H9 (cell line): ENCODE results near the gene CSNK2B. TPM values are rescaled to one million over a fixed set of nuclear protein-coding genes. Genes with fewer than 3 reads are reported as not detected.

Experiments
- DNase-seq: peaks from one replicate; pipeline ENCODE4 v3.0.0-alpha.2; 2017
- H2AFZ ChIP-seq: one replicate; pipeline ENCODE4 v1.6.1; 2013; ENCODE audit warnings: mild to moderate bottlenecking, low read length, control low read depth, moderate library complexity
- H2AK5ac ChIP-seq: 2 replicates; pipeline ENCODE4 v1.6.1; 2013; ENCODE audit warnings: low read length, control low read depth, mixed read lengths; ENCODE audit not compliant: insufficient read length
- H2BK120ac ChIP-seq: one replicate; pipeline ENCODE4 v1.6.1; 2013; ENCODE audit warnings: low read depth, mild to moderate bottlenecking, low read length, control low read depth, inconsistent platforms; ENCODE audit not compliant: poor library complexity, severe bottlenecking
- H2BK12ac ChIP-seq: 2 replicates; pipeline ENCODE4 v1.6.1; 2013; ENCODE audit warnings: low read length, control low read depth, mixed read lengths, low read depth; ENCODE audit not compliant: insufficient read length
- H2BK15ac ChIP-seq: 2 replicates; pipeline ENCODE4 v1.6.1; 2013; ENCODE audit warnings: low read depth, low read length, control low read depth
- H2BK20ac ChIP-seq: one replicate; pipeline ENCODE4 v1.6.1; 2013; ENCODE audit warnings: low read depth, mild to moderate bottlenecking, low read length, control low read depth, inconsistent platforms; ENCODE audit not compliant: poor library complexity, severe bottlenecking
- H2BK5ac ChIP-seq: 2 replicates; pipeline ENCODE4 v1.6.1; 2013; ENCODE audit warnings: low read length, control low read depth, mixed read lengths; ENCODE audit not compliant: insufficient read length
- H3K14ac ChIP-seq: 2 replicates; pipeline ENCODE4 v1.6.1; 2013; ENCODE audit warnings: low read length, control low read depth; ENCODE audit not compliant: insufficient read depth
- H3K18ac ChIP-seq: 2 replicates; pipeline ENCODE4 v1.6.1; 2013; ENCODE audit warnings: low read depth, mild to moderate bottlenecking, mixed read lengths, low read length, control low read depth; ENCODE audit not compliant: insufficient read length
- H3K23ac ChIP-seq: 2 replicates; pipeline ENCODE4 v1.6.1; 2013; ENCODE audit warnings: low read length, control low read depth, mixed read lengths, low read depth; ENCODE audit not compliant: insufficient read length
- H3K23me2 ChIP-seq: 2 replicates; pipeline ENCODE4 v1.6.1; 2013; ENCODE audit warnings: low read depth, mild to moderate bottlenecking, mixed read lengths, low read length, control low read depth; ENCODE audit not compliant: insufficient read length, poor library complexity, severe bottlenecking
- H3K27ac ChIP-seq: 2 replicates; pipeline ENCODE4 v1.5.1; 2013; ENCODE audit warnings: low read length, control low read depth, mixed read lengths, low read depth; ENCODE audit not compliant: insufficient read length
- H3K27me3 ChIP-seq: 2 replicates; pipeline ENCODE4 v1.6.1; 2013; ENCODE audit warnings: low read length, control low read depth, inconsistent platforms; ENCODE audit not compliant: insufficient read depth
- H3K4ac ChIP-seq: 2 replicates; pipeline ENCODE4 v1.6.1; 2013; ENCODE audit warnings: low read depth, mild to moderate bottlenecking, control low read depth, inconsistent platforms, low read length, moderate library complexity
- H3K4me1 ChIP-seq: 2 replicates; pipeline ENCODE4 v1.6.1; 2013; ENCODE audit warnings: low read length, control low read depth, inconsistent platforms; ENCODE audit not compliant: insufficient read depth
- H3K4me2 ChIP-seq: 2 replicates; pipeline ENCODE4 v1.6.1; 2013; ENCODE audit warnings: low read length, control low read depth, mixed read lengths; ENCODE audit not compliant: insufficient read length, insufficient read depth
- H3K56ac ChIP-seq: 2 replicates; pipeline ENCODE4 v1.6.1; 2013; ENCODE audit warnings: low read depth, mild to moderate bottlenecking, mixed read lengths, low read length, control low read depth; ENCODE audit not compliant: insufficient read length
- H3K79me1 ChIP-seq: 2 replicates; pipeline ENCODE4 v1.6.1; 2013; ENCODE audit warnings: low read depth, mild to moderate bottlenecking, moderate library complexity, low read length, control low read depth, inconsistent platforms; ENCODE audit not compliant: insufficient read depth, poor library complexity, severe bottlenecking
- H3K79me2 ChIP-seq: 2 replicates; pipeline ENCODE4 v1.6.1; 2013; ENCODE audit warnings: low read length, control low read depth, inconsistent platforms; ENCODE audit not compliant: insufficient read depth
- H3K9ac ChIP-seq: 2 replicates; pipeline ENCODE4 v1.6.1; 2013; ENCODE audit warnings: low read length, control low read depth, mixed read lengths; ENCODE audit not compliant: insufficient read length; ENCODE audit errors: extremely low read depth
- H3K9me3 ChIP-seq: one replicate; pipeline ENCODE4 v1.6.1; 2013; ENCODE audit warnings: low read depth, low read length, inconsistent platforms; ENCODE audit not compliant: control insufficient read depth
- H3T11ph ChIP-seq: one replicate; pipeline ENCODE4 v1.6.1; 2013; ENCODE audit warnings: mild to moderate bottlenecking, low read length, control low read depth, inconsistent platforms
- H4K20me1 ChIP-seq: one replicate; pipeline ENCODE4 v1.6.1; 2013; ENCODE audit not compliant: control insufficient read depth, insufficient read length, insufficient read depth
- H4K5ac ChIP-seq: 2 replicates; pipeline ENCODE4 v1.6.1; 2013; ENCODE audit warnings: low read depth, mild to moderate bottlenecking, mixed read lengths, low read length, control low read depth; ENCODE audit not compliant: insufficient read length
- H4K8ac ChIP-seq: replicated peaks from 2 replicates; pipeline ENCODE4 v1.6.1; 2013; ENCODE audit warnings: low read length, control low read depth, mixed read lengths, low read depth; ENCODE audit not compliant: insufficient read length
- H4K91ac ChIP-seq: 2 replicates; pipeline ENCODE4 v1.6.1; 2013; ENCODE audit warnings: low read depth, mild to moderate bottlenecking, moderate library complexity, mixed read lengths, low read length, control low read depth; ENCODE audit not compliant: insufficient read length
- H3K27ac Mint-ChIP-seq, 3 experiments: 2 replicates in 2 of 3; 3 replicates in 1 of 3; pipeline ENCODE4 v1.8.0; 2020 to 2021; ENCODE audit warnings: mixed read lengths in 3 of 3, mild to moderate bottlenecking in 1 of 3, moderate library complexity in 1 of 3
- H3K27me3 Mint-ChIP-seq: 2 replicates; pipeline ENCODE4 v1.8.0; 2021; ENCODE audit warnings: low read depth, mild to moderate bottlenecking, moderate library complexity, mixed read lengths
- H3K36me3 Mint-ChIP-seq, 3 experiments: 2 replicates in 2 of 3; 3 replicates in 1 of 3; pipeline ENCODE4 v1.8.0; 2020 to 2021; ENCODE audit warnings: low read depth in 3 of 3, mixed read lengths in 3 of 3; ENCODE audit not compliant: insufficient read depth in 1 of 3
- H3K4me1 Mint-ChIP-seq, 2 experiments: 2 replicates each; pipeline ENCODE4 v1.8.0; 2020; ENCODE audit warnings: mixed read lengths in 2 of 2
- H3K4me3 Mint-ChIP-seq, 2 experiments: 2 replicates in 1 of 2; 3 replicates in 1 of 2; pipeline ENCODE4 v1.8.0; 2020 to 2021; ENCODE audit warnings: mild to moderate bottlenecking in 2 of 2, mixed read lengths in 2 of 2, moderate library complexity in 1 of 2
- H3K9me3 Mint-ChIP-seq, 2 experiments: 2 replicates in 1 of 2; 3 replicates in 1 of 2; pipeline ENCODE4 v1.8.0; 2020; ENCODE audit warnings: mild to moderate bottlenecking in 2 of 2, mixed read lengths in 2 of 2, moderate library complexity in 1 of 2
- WGBS: extraction: QIAGEN DNeasy Blood & Tissue Kit; methylation state at CpG from one replicate; pipeline ENCODE4 v1.1.7; 2013; ENCODE audit warnings: missing lambda C conversion rate, low lambda C conversion rate, mixed read lengths; ENCODE audit not compliant: insufficient read length; ENCODE audit errors: extremely low coverage; 5-methylcytosine and 5-hydroxymethylcytosine counted together
- total RNA-seq: library from RNA; stranded (reverse); gene quantifications from 2 replicates; pipeline ENCODE4 v1.2.1, GENCODE V29; 2021
- TF ChIP-seq, protein P1 (sequence below): fragments of 200-600 bp; sonication (generic); conservative IDR thresholded peaks from 3 replicates; pipeline ENCODE4 v1.8.0; 2021; ENCODE audit warnings: antibody characterized with exemption, mild to moderate bottlenecking

The CSNK2B gene
- total RNA-seq, 1 experiment from 2014 or later: 187 TPM

DNA sequence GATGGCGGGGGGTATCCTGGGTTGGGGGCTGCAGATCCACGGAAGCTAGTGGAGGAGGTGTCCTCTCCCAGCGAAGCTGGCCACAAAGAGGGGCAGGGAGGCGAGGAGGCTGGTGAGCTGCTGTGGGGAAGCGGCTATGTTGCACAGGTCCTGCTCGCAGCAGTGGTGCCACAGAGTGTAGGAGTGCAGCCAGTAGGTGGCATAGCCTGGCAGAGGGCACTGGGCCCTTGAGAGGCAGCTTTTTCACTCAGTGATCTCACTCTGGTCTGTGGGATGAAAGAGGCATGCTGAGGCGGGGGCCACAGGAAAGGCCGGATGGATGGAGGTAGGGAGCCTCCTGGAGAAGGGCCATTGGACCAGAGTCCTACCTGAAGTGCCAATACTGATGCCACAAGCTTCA lies 46.4 kb downstream of the CSNK2B start:
- H3K9ac ChIP-seq: no peak overlapping the region
- H3K4me3 Mint-ChIP-seq: no peak overlapping the region
- no CpG with 5 or more reads among the region's 8 CpGs for WGBS

More for the DNA sequence above, 46.4 kb downstream of the CSNK2B start:
- no peak overlapping the region for H3T11ph ChIP-seq
- H4K5ac ChIP-seq: no peak overlapping the region
- no peaks in the 10 kb centered on the region for H3K79me1 ChIP-seq
- Mint-ChIP-seq H3K4me1 (peaks cover 33 to 44% of the 10 kb centered on the region in 2 experiments), H3K36me3 (no peaks in the 10 kb centered on the region), H3K27me3 (peaks cover 8% of the 10 kb centered on the region), H3K27ac (peak overlapping the region in 2 of 3 experiments; percentile 29 to 88; a peak in 1 of 7 replicates), H3K9me3 (no peaks in the 10 kb centered on the region)
- H3K4ac ChIP-seq: no peak overlapping the region
- no peak overlapping the region for H2BK120ac ChIP-seq
- TF ChIP-seq, protein P1, sequence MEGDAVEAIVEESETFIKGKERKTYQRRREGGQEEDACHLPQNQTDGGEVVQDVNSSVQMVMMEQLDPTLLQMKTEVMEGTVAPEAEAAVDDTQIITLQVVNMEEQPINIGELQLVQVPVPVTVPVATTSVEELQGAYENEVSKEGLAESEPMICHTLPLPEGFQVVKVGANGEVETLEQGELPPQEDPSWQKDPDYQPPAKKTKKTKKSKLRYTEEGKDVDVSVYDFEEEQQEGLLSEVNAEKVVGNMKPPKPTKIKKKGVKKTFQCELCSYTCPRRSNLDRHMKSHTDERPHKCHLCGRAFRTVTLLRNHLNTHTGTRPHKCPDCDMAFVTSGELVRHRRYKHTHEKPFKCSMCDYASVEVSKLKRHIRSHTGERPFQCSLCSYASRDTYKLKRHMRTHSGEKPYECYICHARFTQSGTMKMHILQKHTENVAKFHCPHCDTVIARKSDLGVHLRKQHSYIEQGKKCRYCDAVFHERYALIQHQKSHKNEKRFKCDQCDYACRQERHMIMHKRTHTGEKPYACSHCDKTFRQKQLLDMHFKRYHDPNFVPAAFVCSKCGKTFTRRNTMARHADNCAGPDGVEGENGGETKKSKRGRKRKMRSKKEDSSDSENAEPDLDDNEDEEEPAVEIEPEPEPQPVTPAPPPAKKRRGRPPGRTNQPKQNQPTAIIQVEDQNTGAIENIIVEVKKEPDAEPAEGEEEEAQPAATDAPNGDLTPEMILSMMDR: no peak
- no peaks in the 10 kb centered on the region for H3K79me2 ChIP-seq
- H3K56ac ChIP-seq: no peak overlapping the region
- H4K20me1 ChIP-seq: no peaks in the 10 kb centered on the region
- H3K23ac ChIP-seq: no peak overlapping the region
- H4K91ac ChIP-seq: no peak overlapping the region
- H2BK5ac ChIP-seq: no peak overlapping the region
- H4K8ac ChIP-seq: no peak overlapping the region
- H3K9me3 ChIP-seq: no peaks in the 10 kb centered on the region
- no peak overlapping the region for H2AFZ ChIP-seq
- H3K23me2 ChIP-seq: no peaks in the 10 kb centered on the region
- H3K18ac ChIP-seq: no peak overlapping the region
- no peak overlapping the region for H2BK20ac ChIP-seq
- no peak overlapping the region for H3K27ac ChIP-seq
- H2BK15ac ChIP-seq: no peak overlapping the region
- no peak overlapping the region for H2BK12ac ChIP-seq
- DNase-seq: no peak
- H2AK5ac ChIP-seq: no peak overlapping the region
- H3K27me3 ChIP-seq: no peaks in the 10 kb centered on the region
- H3K4me2 ChIP-seq: no peak overlapping the region
- no peak overlapping the region for H3K14ac ChIP-seq
- peaks cover 5% of the 10 kb centered on the region; the same call in 1 of the 2 replicates for H3K4me1 ChIP-seq
